Adrenal gland (tissue), 5 donors: ENCODE measurements around the gene EIF4G3.

Experiments
- CTCF ChIP-seq, 6 experiments: fragments of 450-650 bp in 4 of 6; fragments of 200-600 bp in 2 of 6; sonication (generic) in 1 of 6; IDR thresholded peaks; 1 replicate in 5 of 6; 2 replicates in 1 of 6; pipeline versions ENCODE4 v1.5.1 to v1.8.0; 2016 to 2021; ENCODE audit warnings: antibody characterized with exemption in 6 of 6, mild to moderate bottlenecking in 2 of 6, moderate library complexity in 1 of 6
- POLR2A ChIP-seq, 2 donors: fragments of 450-650 bp; IDR thresholded peaks; one replicate each; pipeline ENCODE4 v1.6.1; 2017; ENCODE audit warnings: antibody characterized with exemption in 2 of 2, mild to moderate bottlenecking in 2 of 2, moderate library complexity in 1 of 2
- donor health status: DM: no; HTN: no; CAD: no.

GRCh38 chr1:20949871-20950590 lies 226.7 kb downstream of the EIF4G3 start:
- TF ChIP-seq CTCF (IDR thresholded peaks at IDR 0.05) (no peak), POLR2A (IDR thresholded peaks at IDR 0.05) (no peak)
